ENCODE measurements around the gene KHDC1.
"Not testable (repeated sequence)": the region's sequence is repeated elsewhere in the genome, so short reads cannot be mapped to it uniquely, and the experiment has no call there.

The KHDC1 gene, protein sequence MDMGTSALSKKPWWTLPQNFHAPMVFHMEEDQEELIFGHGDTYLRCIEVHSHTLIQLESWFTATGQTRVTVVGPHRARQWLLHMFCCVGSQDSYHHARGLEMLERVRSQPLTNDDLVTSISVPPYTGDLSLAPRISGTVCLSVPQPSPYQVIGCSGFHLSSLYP

GRCh38 chr6:73262671-73263569 is at the start of gene KHDC1:
Gene KHDC1 (minus strand): TSS chr6:73263196. CDS start chr6:73242517, 20,679 bp downstream.
- peak; percentile 41 for DNase-seq (ENCODE audit: low spot score)

- DNase-seq (ENCODE audit: low spot score), result not testable (repeated sequence)
These were observed 47.5 kb upstream of the KHDC1 start for GRCh38 chr6:73310503-73310845.

DNA sequence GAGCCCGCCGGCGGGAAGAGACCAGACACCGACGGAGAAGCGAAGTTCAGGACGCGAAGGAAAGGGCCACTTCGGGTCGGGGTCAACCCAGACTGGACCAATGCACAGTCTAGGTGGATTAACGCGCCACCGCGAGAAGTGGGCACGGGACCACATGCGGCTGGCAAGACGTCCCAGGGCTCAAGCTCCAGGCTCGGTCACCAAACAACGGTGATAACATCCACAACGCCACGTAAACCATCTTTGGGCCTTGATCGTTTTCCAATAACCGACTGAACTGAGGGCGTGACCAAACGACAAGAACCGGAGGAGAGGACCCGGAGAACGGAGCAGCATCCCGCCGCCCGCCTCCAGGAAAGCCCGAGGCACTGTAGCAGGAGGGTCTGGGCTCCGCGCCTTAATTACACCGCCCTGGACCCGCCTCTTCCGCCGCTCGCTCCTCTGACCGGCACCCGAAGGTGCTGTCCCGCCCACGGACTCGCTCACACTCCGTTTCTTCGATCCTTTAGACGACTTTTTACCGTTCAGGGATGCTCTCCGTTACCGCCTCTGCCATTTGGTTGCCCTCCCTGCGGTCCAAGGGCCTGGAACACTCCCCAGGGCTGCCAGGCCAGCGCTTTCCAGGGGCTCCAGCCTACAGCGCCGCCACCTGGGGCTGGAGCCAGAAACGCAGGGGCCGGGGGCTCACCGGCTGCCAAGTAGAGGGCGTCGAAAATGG is 46.9 kb upstream of the KHDC1 start:
- peak; percentile 63 for DNase-seq (ENCODE audit: low spot score)

DNA sequence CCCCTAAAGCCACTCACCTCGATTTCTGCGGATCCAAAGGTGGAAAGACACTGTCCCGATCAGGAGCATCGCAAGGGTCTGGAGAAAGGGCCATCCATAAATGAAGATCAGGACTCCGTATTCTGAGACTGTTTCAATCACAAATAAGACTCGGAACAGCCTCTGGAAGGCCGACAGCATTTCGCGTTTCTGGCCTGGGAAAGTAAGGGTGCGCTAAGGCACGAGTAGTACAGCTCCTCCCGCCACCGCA is 46.5 kb upstream of the KHDC1 start:
- no peak for DNase-seq (ENCODE audit: low spot score)

DNA sequence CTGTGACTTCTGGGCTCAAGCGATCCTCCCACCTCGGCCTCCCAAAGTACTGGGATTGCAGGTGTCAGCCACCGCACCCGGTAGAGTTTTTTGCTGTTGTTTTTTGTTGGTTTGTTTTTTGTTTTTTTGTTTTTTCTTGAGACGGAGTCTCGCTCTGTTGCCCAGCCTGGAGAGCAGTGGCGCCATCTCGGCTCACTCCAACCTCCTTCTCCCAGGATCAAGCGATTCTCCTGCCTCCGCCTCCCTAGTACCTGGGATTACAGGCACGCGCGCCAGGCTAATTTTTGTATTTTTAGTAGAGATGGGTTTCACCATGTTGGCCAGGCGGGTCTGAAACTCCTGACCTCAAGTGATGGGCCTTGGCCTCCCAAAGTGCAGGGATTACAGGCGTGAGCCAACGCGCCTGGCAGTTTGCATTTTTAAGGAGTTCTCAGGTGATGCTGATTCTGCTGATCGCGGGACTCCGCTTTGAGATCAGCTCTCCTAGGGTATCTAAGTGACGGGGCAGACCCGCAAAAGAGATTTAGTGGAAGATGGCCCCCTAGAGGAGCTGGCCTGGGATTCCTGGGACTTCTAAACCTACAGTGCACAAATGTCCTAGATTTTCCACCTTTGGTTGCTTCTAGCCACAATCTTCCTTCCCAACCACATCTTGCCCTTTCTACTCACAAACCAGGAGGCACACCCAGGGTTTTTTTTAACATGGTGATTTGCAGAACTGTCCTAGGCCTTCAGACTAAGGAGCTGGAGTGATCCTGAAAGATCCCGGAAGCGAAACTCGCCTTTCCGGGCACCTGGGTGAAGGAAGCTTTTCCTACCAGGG is 45.9 kb upstream of the KHDC1 start:
- peak; percentile 13 for DNase-seq (ENCODE audit: low spot score)

GRCh38 chr6:73303773-73304172 is 40.8 kb upstream of the KHDC1 start:
- not testable (repeated sequence) for DNase-seq (ENCODE audit: low spot score)

DNA sequence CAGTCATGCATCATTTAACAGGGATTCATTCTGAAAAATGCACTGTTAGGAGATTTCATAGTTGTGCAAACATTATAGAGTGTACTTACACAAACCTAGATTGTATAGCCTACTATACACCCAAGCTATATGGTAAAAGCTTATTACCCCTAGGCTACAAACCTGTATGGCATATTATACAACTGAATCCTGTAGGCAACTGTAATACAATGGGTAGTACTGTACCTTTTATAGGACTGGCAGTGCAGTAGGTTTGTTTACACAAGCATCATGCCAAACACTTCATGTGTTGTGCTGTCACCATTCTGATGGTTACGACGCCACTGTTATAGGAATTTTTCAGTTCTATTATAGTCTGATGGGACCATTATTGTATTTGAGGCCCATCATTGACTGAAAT is 39.3 kb upstream of the KHDC1 start:
- no peak for DNase-seq (ENCODE audit: low spot score)

GRCh38 chr6:73299151-73299971 is 36.4 kb upstream of the KHDC1 start:
- no peak for DNase-seq (ENCODE audit: low spot score)

DNA sequence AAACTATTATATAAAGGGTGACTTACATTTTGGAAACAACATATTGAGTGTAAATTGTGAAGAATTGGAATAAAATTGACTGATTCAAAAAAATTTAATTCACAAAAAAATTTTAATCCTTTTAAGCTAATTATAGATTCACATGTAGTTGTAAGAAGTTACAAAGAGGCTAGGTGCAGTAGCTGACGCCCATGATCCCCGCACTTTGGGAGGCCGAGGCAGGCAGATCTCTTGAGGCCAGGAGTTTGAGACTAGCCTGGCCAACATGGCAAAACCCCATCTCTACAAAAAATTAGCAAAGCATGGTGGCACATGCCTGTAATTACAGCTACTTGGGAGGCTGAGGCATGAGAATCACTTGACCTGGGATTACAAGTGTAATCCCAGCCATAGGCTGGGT is 30.3 kb upstream of the KHDC1 start:
- DNase-seq (ENCODE audit: low spot score), result no peak

- DNase-seq (ENCODE audit: low spot score), result no peak
These were observed 27.4 kb upstream of the KHDC1 start for GRCh38 chr6:73290435-73290834.

GRCh38 chr6:73286752-73287151 is 23.8 kb upstream of the KHDC1 start:
- DNase-seq (ENCODE audit: low spot score), result no peak

- DNase-seq (ENCODE audit: low spot score), result peak; percentile 7
These were observed 22.8 kb upstream of the KHDC1 start for GRCh38 chr6:73285674-73286283.

- no peak for DNase-seq (ENCODE audit: low spot score)
These were observed 19.9 kb upstream of the KHDC1 start for GRCh38 chr6:73282871-73283270.

GRCh38 chr6:73281684-73282083 is 18.7 kb upstream of the KHDC1 start:
- not testable (repeated sequence) for DNase-seq (ENCODE audit: low spot score)

GRCh38 chr6:73269296-73269695 is 6.3 kb upstream of the KHDC1 start:
- DNase-seq (ENCODE audit: low spot score), result not testable (repeated sequence)

DNA sequence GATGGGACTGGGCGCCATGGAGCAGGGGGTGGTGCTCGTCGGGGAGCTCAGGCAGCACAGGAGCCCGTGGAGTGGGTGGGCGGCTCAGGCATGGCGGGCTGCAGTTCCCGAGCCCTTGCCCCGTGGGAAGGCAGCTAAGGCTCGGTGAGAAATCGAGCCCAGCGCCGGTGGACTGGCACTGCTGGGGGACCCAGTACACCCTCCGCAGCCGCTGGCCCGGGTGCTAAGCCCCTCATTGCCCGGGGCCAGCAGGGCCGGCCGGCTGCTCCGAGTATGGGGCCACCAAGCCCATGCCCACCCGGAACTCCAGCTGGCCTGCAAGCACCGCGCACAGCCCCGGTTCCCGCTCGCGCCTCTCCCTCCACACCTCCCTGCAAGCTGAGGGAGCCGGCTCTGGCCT is 5.9 kb upstream of the KHDC1 start:
- DNase-seq (ENCODE audit: low spot score), result not testable (repeated sequence)

GRCh38 chr6:73264446-73264845 is 1.4 kb upstream of the KHDC1 start:
- DNase-seq (ENCODE audit: low spot score), result peak; percentile 11

DNA sequence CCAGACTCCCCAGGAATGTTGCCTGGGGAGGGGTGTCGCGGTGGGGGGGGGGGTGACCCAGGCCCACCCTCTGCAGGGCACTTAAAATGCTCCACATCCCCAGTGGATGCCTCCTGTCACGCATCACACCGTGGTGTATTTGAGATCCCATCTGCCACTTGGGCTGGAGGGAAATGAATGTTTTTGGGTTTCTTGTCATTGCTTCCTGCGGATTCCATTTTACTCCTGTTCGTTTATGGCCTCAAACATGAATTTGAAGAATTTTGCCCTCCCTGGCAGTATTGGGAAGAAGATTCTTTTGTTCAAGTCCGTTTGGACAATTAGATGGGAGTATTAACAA is 544 bp upstream of the KHDC1 start:
- no peak for DNase-seq (ENCODE audit: low spot score)

GRCh38 chr6:73258721-73259120 is 4.3 kb downstream of the KHDC1 start:
- no peak for DNase-seq (ENCODE audit: low spot score)

- DNase-seq (ENCODE audit: low spot score), result not testable (repeated sequence)
These were observed 8.7 kb downstream of the KHDC1 start for GRCh38 chr6:73254323-73254722.

DNA sequence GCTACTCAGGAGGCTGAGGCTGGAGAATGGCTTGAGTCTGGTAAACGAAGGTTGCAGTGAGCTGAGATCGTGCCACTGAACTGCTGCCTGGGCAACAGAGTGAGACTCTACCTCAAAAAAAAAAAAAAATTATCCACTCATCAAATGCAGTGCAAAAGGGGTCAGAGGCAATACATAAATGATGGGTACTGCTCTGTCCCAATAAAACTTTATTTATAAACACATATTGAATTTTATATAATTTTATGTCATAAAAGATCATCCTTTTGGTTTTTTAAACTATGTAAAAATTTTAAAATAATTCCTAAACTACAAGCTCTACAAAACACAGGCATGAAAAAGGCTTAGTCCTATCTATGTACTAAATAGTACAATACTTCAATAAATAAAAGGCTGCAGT is 10.3 kb downstream of the KHDC1 start:
- DNase-seq (ENCODE audit: low spot score), result no peak
